SK-N-SH treated with all-trans-retinoic acid at 6 μM for 48 hours (cell line): ENCODE data around the gene WDR91.
"Not testable (repeated sequence)": the region's sequence is repeated elsewhere in the genome, so short reads cannot be mapped to it uniquely, and the experiment has no call there.

Experiments
- ATAC-seq: fragments of 200-7000 bp; cut with Tn5 transposase; 3 replicates; pipeline ENCODE4 v1.9.1; 2020; ENCODE audit warnings: mild to moderate bottlenecking, moderate library complexity
- CSDC2 ChIP-seq: fragments of 250-450 bp; sonication (Bioruptor Pico); IDR thresholded peaks from 2 replicates; pipeline ENCODE4 v1.5.0; 2020; ENCODE audit warnings: mild to moderate bottlenecking, moderate library complexity
- ESRRG ChIP-seq: fragments of 250-450 bp; sonication (Bioruptor Pico); IDR thresholded peaks from 2 replicates; pipeline ENCODE4 v1.6.1; 2021; ENCODE audit warnings: mild to moderate bottlenecking
- GLIS3 ChIP-seq: fragments of 250-450 bp; sonication (Bioruptor Pico); IDR thresholded peaks from 2 replicates; pipeline ENCODE4 v1.5.0; 2020; ENCODE audit warnings: mild to moderate bottlenecking, moderate library complexity
- ISL1 ChIP-seq: fragments of 250-450 bp; sonication (Bioruptor Pico); IDR thresholded peaks from 2 replicates; pipeline ENCODE4 v2.1.2; 2022; ENCODE audit warnings: mild to moderate bottlenecking, moderate library complexity
- OSR1 ChIP-seq: fragments of 250-450 bp; sonication (Bioruptor Pico); IDR thresholded peaks from 2 replicates; pipeline ENCODE4 v1.8.0; 2022; ENCODE audit warnings: moderate library complexity, mild to moderate bottlenecking, inconsistent platforms
- PPARA ChIP-seq: fragments of 250-450 bp; sonication (Bioruptor Pico); IDR thresholded peaks from 2 replicates; pipeline ENCODE4 v1.5.0; 2020; ENCODE audit warnings: mild to moderate bottlenecking, borderline replicate concordance
- SNAI2 ChIP-seq: fragments of 250-450 bp; sonication (Bioruptor Pico); IDR thresholded peaks from 2 replicates; pipeline ENCODE4 v1.5.0; 2020; ENCODE audit warnings: mild to moderate bottlenecking, moderate library complexity
- TCF4 ChIP-seq: fragments of 250-450 bp; sonication (Bioruptor Pico); IDR thresholded peaks from 2 replicates; pipeline ENCODE4 v1.8.0; 2021; ENCODE audit warnings: mild to moderate bottlenecking, moderate library complexity, borderline replicate concordance
- TOX ChIP-seq: fragments of 250-450 bp; sonication (Bioruptor Pico); IDR thresholded peaks from 2 replicates; pipeline ENCODE4 v1.8.0; 2021; ENCODE audit warnings: mild to moderate bottlenecking, moderate library complexity, borderline replicate concordance
- ZC3H10 ChIP-seq: fragments of 250-450 bp; sonication (Bioruptor Pico); IDR thresholded peaks from 2 replicates; pipeline ENCODE4 v1.5.1; 2021; ENCODE audit warnings: mild to moderate bottlenecking, moderate library complexity
- ZFP3 ChIP-seq: fragments of 250-450 bp; sonication (Bioruptor Pico); IDR thresholded peaks from 2 replicates; pipeline ENCODE4 v1.5.0; 2020; ENCODE audit warnings: mild to moderate bottlenecking, moderate library complexity
- ZNF565 ChIP-seq: fragments of 450-650 bp; formaldehyde crosslinking; conservative IDR thresholded peaks from 2 replicates; pipeline ENCODE4 v1.5.0; 2020; ENCODE audit warnings: low read depth, mild to moderate bottlenecking, moderate library complexity
- ZNF70 ChIP-seq: fragments of 450-650 bp; formaldehyde crosslinking; IDR thresholded peaks from 2 replicates; pipeline ENCODE4 v1.5.0; 2020; ENCODE audit warnings: mild to moderate bottlenecking, moderate library complexity
- ZNF8 ChIP-seq: fragments of 450-650 bp; formaldehyde crosslinking; IDR thresholded peaks from 2 replicates; pipeline ENCODE4 v1.5.0; 2020; ENCODE audit warnings: mild to moderate bottlenecking, moderate library complexity
- TF ChIP-seq, protein P1 (sequence below): fragments of 250-450 bp; sonication (Bioruptor Pico); IDR thresholded peaks from 2 replicates; pipeline ENCODE4 v1.8.0; 2020; ENCODE audit warnings: mild to moderate bottlenecking, moderate library complexity, borderline replicate concordance
- TF ChIP-seq, protein P2 (sequence below): fragments of 250-450 bp; sonication (Bioruptor Pico); IDR thresholded peaks from 2 replicates; pipeline ENCODE4 v1.8.0; 2021; ENCODE audit warnings: low read depth, mild to moderate bottlenecking, moderate library complexity, borderline replicate concordance
- TF ChIP-seq, protein P3 (sequence below): fragments of 250-450 bp; sonication (Bioruptor Pico); IDR thresholded peaks from 2 replicates; pipeline ENCODE4 v1.5.1; 2021; ENCODE audit warnings: mild to moderate bottlenecking, moderate library complexity
- TF ChIP-seq, protein P4 (sequence below): fragments of 250-450 bp; sonication (Bioruptor Pico); IDR thresholded peaks from 2 replicates; pipeline ENCODE4 v1.5.1; 2020; ENCODE audit warnings: low read depth, mild to moderate bottlenecking, moderate library complexity
- TF ChIP-seq, protein P5 (sequence below): fragments of 250-450 bp; sonication (Bioruptor Pico); IDR thresholded peaks from 2 replicates; pipeline ENCODE4 v1.5.0; 2020; ENCODE audit warnings: mild to moderate bottlenecking, moderate library complexity

WDR91 gene

DNA sequence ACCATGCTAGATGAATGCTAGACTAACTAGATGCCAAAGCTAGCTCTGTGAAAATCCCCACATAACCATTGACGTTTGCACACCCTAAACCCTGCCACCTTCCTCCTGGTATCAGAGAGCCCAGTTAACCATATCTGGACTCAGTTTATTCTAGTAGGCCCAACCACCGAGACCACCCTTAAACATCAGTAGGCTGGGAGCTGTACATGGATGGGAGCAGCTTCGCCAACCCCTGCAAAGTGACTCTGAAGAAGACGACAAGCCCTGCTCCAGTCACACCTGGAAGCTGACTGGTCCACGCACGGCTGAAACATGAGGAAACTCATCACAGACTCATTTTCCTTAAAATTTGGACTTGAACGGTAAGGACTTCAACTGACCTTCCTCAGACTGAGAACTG is 36.4 kb downstream of the WDR91 start (continued):
- TF ChIP-seq, protein P1, sequence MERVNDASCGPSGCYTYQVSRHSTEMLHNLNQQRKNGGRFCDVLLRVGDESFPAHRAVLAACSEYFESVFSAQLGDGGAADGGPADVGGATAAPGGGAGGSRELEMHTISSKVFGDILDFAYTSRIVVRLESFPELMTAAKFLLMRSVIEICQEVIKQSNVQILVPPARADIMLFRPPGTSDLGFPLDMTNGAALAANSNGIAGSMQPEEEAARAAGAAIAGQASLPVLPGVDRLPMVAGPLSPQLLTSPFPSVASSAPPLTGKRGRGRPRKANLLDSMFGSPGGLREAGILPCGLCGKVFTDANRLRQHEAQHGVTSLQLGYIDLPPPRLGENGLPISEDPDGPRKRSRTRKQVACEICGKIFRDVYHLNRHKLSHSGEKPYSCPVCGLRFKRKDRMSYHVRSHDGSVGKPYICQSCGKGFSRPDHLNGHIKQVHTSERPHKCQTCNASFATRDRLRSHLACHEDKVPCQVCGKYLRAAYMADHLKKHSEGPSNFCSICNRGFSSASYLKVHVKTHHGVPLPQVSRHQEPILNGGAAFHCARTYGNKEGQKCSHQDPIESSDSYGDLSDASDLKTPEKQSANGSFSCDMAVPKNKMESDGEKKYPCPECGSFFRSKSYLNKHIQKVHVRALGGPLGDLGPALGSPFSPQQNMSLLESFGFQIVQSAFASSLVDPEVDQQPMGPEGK = no peak
- no peak for TF ChIP-seq TOX (CRISPR knock-in tag)
- TF ChIP-seq TCF4 = no peak
- TF ChIP-seq ZC3H10 (CRISPR knock-in tag) = no peak
- no peak for TF ChIP-seq ZNF8 (CRISPR knock-in tag)
- TF ChIP-seq, protein P2, sequence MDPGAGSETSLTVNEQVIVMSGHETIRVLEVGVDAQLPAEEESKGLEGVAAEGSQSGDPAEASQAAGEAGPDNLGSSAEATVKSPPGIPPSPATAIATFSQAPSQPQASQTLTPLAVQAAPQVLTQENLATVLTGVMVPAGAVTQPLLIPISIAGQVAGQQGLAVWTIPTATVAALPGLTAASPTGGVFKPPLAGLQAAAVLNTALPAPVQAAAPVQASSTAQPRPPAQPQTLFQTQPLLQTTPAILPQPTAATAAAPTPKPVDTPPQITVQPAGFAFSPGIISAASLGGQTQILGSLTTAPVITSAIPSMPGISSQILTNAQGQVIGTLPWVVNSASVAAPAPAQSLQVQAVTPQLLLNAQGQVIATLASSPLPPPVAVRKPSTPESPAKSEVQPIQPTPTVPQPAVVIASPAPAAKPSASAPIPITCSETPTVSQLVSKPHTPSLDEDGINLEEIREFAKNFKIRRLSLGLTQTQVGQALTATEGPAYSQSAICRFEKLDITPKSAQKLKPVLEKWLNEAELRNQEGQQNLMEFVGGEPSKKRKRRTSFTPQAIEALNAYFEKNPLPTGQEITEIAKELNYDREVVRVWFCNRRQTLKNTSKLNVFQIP (CRISPR knock-in tag) = no peak
- no peak for TF ChIP-seq ISL1 (CRISPR knock-in tag)
- TF ChIP-seq SNAI2 (CRISPR knock-in tag) = no peak

DNA sequence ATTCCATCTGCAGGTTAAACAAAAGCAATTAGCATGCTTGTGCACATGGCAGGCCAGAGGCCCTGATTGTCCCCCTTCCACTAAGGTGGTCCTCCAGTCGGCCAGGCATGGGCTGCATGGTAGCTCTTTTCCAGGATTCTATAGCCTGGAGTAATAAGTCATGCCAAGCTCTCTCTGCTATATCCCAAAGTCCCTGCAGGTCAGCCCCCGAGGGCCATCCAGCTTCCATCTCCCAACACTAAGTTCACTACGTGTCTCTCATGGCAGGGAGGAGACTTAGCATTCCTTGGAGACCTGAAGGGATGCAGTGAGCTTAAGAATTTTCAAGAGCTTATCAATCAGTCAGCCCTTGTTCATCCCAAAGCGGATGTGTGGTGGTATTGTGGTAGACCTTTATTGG is 37.4 kb downstream of the WDR91 start:
- ATAC-seq = not testable (repeated sequence)

DNA sequence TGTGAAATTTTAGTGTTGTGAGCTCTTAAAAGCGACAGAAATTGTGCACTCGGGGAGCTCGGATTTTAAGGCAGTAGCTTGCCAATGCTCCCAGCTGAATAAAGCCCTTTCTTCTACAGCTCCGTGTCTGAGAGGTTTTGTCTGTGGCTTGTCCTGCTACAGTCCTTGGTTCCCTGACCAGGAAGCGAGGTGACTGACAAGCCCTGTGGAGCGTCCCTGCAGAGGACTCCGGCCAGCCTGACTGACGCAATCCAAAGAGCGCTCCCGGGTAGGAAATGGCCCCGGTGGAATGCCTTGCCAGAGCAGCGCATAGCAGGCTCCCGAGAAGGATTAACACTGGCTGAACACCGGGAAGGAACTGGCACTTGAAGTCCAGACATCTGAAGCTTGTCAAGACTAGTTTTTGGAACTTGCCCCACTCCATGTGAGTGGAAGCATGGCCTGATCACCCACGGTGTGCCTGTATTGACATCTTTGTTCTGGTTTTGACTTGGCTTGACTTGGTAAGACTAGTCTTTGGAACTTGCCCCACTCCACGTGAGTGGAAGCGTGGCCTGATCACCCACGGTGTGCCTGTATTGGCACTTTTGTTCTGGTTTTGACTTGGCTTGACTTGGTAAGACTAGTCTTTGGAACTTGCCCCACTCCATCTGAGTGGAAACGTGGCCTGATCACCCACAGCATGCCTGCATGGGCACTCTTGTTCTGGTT is 39.6 kb downstream of the WDR91 start:
- ATAC-seq = not testable (repeated sequence)

DNA sequence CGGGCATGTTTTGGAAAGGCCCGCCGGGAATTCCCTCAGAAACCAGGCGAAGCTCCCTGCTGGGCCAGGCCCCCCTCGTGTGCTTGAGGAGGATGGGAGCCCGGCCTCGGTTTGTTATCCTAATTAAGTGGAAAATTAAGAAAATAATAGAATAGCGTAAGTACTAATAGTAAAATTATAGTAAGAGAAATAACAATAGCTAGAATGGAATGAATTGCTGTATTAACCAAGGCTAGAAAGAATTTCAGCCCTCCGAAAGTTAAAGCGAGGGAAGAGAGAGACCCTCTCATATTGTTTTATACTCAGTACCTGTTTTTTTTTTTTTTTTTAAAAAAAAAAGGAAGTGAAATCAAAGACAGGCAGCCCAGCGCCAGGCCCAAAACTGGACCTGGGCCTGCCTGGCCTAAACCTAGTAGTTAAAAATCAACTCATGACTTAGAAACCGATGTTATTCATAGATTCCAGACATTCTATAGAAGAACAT is 40.3 kb downstream of the WDR91 start:
- not testable (repeated sequence) for ATAC-seq

DNA sequence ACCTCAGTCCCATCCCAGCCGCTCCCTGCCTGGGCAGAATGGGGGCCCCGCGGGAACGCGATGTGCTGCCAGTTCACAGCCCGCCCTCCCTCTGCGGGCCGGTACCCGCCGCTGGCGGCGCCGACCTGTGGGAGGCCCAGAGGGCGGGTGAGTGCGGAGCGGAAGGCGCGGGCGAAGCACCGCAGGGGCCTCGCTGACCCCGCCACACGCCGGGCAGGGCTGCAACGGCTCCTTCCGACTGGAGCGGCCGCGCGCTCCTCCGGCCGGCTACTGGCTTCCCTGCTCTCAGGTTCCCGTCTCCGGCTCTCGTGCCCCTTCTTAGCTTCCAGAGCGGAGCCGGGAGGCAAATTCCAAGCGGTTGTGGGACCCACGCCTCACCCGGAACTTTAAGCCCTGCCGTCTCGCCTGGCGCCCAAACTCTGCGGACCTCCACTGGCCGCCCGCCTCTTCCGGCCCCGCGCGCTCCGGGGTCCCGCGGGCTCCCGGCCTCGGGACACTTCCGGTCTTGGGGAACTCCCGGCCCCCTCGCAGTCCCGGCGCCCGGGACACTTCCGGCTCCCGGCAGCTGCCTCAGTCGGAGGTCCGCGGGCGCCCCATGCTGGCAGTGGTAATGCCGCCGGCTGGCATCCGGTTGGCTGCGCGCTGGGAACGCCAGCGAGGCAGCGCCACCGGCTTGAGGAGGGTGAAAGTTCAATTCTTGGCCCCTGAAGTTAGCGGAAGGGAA is 40.9 kb downstream of the WDR91 start, which contains the start of gene CYREN:
CYREN (minus strand) TSS at position 434 of the 724 bp plus-strand sequence. CDS start 1,785 bp downstream, outside the sequence.
- peak; percentile 98 for ATAC-seq
- TF ChIP-seq ZNF8 (CRISPR knock-in tag) = no peak; the same call in 1 of the 2 replicates
- TF ChIP-seq ZNF565 (CRISPR knock-in tag) = no peak
- TF ChIP-seq ISL1 (CRISPR knock-in tag) = no peak
- TF ChIP-seq SNAI2 (CRISPR knock-in tag) = no peak
- TF ChIP-seq ZNF70 = peak; percentile 21; the same call in 1 of the 2 replicates
- TF ChIP-seq ZFP3 (CRISPR knock-in tag) = peak; percentile 82; the same call in 1 of the 2 replicates
- TF ChIP-seq, protein P1 = peak; percentile 50; the same call in 1 of the 2 replicates
- TF ChIP-seq, protein P3, sequence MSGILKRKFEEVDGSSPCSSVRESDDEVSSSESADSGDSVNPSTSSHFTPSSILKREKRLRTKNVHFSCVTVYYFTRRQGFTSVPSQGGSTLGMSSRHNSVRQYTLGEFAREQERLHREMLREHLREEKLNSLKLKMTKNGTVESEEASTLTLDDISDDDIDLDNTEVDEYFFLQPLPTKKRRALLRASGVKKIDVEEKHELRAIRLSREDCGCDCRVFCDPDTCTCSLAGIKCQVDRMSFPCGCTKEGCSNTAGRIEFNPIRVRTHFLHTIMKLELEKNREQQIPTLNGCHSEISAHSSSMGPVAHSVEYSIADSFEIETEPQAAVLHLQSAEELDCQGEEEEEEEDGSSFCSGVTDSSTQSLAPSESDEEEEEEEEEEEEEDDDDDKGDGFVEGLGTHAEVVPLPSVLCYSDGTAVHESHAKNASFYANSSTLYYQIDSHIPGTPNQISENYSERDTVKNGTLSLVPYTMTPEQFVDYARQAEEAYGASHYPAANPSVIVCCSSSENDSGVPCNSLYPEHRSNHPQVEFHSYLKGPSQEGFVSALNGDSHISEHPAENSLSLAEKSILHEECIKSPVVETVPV (CRISPR knock-in tag) = no peak
- TF ChIP-seq ZC3H10 (CRISPR knock-in tag) = no peak
- TF ChIP-seq CSDC2 = no peak; the same call in none of the 2 replicates
- TF ChIP-seq, protein P4, sequence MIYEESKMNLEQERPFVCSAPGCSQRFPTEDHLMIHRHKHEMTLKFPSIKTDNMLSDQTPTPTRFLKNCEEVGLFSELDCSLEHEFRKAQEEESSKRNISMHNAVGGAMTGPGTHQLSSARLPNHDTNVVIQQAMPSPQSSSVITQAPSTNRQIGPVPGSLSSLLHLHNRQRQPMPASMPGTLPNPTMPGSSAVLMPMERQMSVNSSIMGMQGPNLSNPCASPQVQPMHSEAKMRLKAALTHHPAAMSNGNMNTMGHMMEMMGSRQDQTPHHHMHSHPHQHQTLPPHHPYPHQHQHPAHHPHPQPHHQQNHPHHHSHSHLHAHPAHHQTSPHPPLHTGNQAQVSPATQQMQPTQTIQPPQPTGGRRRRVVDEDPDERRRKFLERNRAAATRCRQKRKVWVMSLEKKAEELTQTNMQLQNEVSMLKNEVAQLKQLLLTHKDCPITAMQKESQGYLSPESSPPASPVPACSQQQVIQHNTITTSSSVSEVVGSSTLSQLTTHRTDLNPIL = no peak
- TF ChIP-seq TCF4 = no peak
- TF ChIP-seq, protein P5, sequence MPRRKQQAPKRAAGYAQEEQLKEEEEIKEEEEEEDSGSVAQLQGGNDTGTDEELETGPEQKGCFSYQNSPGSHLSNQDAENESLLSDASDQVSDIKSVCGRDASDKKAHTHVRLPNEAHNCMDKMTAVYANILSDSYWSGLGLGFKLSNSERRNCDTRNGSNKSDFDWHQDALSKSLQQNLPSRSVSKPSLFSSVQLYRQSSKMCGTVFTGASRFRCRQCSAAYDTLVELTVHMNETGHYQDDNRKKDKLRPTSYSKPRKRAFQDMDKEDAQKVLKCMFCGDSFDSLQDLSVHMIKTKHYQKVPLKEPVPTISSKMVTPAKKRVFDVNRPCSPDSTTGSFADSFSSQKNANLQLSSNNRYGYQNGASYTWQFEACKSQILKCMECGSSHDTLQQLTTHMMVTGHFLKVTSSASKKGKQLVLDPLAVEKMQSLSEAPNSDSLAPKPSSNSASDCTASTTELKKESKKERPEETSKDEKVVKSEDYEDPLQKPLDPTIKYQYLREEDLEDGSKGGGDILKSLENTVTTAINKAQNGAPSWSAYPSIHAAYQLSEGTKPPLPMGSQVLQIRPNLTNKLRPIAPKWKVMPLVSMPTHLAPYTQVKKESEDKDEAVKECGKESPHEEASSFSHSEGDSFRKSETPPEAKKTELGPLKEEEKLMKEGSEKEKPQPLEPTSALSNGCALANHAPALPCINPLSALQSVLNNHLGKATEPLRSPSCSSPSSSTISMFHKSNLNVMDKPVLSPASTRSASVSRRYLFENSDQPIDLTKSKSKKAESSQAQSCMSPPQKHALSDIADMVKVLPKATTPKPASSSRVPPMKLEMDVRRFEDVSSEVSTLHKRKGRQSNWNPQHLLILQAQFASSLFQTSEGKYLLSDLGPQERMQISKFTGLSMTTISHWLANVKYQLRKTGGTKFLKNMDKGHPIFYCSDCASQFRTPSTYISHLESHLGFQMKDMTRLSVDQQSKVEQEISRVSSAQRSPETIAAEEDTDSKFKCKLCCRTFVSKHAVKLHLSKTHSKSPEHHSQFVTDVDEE (CRISPR knock-in tag) = peak; percentile 92
- no peak for TF ChIP-seq PPARA
- no peak for TF ChIP-seq ESRRG (CRISPR knock-in tag)
- TF ChIP-seq, protein P2 (CRISPR knock-in tag) = peak; percentile 61; the same call in 1 of the 2 replicates
- no peak for TF ChIP-seq OSR1 (CRISPR knock-in tag)
- TF ChIP-seq GLIS3 (CRISPR knock-in tag) = peak; percentile 66
